Activated CD8-positive, alpha-beta T cell treated with anti-CD3 and anti-CD28 coated beads for 36 hours (primary cell): ENCODE measurements around the gene KLRD1. TPM values are rescaled to one million over a fixed set of nuclear protein-coding genes. Genes with fewer than 3 reads are reported as not detected.
"Not testable (repeated sequence)": the region's sequence is repeated elsewhere in the genome, so short reads cannot be mapped to it uniquely, and the experiment has no call there.

Experiments used
- ATAC-seq: fragments of 200-7000 bp; cut with Tn5 transposase; one replicate; pipeline ENCODE4 v1.10.0; 2021; ENCODE audit warnings: mild to moderate bottlenecking, moderate library complexity
- CTCF ChIA-PET: fragments of 350-600 bp; sonication (Branson Sonifier 250); formaldehyde crosslinking; loops from one replicate; lab custom pipeline; 2021; ENCODE audit warnings: antibody characterized with exemption; lab: Charles Lee
- POLR2A ChIA-PET: fragments of 350-600 bp; sonication (Branson Sonifier 250); formaldehyde crosslinking; loops from one replicate; lab custom pipeline; 2021; ENCODE audit warnings: antibody characterized with exemption; lab: Charles Lee
- DNase-seq: peaks from one replicate; pipeline ENCODE4 v3.0.0-alpha.2; 2020
- H3K27ac Mint-ChIP-seq: one replicate; pipeline ENCODE4 v1.8.0; 2021; ENCODE audit warnings: mild to moderate bottlenecking, mixed read lengths
- H3K27me3 Mint-ChIP-seq: one replicate; pipeline ENCODE4 v1.8.0; 2021; ENCODE audit warnings: mixed read lengths
- H3K36me3 Mint-ChIP-seq: one replicate; pipeline ENCODE4 v1.8.0; 2021; ENCODE audit warnings: low read depth, mixed read lengths
- H3K4me1 Mint-ChIP-seq: one replicate; pipeline ENCODE4 v1.8.0; 2021; ENCODE audit warnings: low read depth, mixed read lengths
- H3K4me3 Mint-ChIP-seq: one replicate; pipeline ENCODE4 v1.8.0; 2021; ENCODE audit warnings: mild to moderate bottlenecking, moderate library complexity, mixed read lengths
- H3K9me3 Mint-ChIP-seq: one replicate; pipeline ENCODE4 v1.8.0; 2021; ENCODE audit warnings: mixed read lengths
- CTCF ChIP-seq: fragments of 200-600 bp; IDR thresholded peaks from one replicate; pipeline ENCODE4 v1.8.0; 2022; ENCODE audit warnings: antibody characterized with exemption, mild to moderate bottlenecking
- intact Hi-C: fragments of 100-400 bp; cut with micrococcal nuclease; formaldehyde crosslinking; loops from one replicate; pipeline ENCODE4 v1.10.0; 2022
- total RNA-seq, 2 experiments: library from RNA; stranded (reverse); gene quantifications; one replicate each; pipeline ENCODE4 v1.2.3, GENCODE V29; 2021

Gene KLRD1
- total RNA-seq, 2 experiments from 2014 or later = 6.9 to 10.8 TPM

DNA sequence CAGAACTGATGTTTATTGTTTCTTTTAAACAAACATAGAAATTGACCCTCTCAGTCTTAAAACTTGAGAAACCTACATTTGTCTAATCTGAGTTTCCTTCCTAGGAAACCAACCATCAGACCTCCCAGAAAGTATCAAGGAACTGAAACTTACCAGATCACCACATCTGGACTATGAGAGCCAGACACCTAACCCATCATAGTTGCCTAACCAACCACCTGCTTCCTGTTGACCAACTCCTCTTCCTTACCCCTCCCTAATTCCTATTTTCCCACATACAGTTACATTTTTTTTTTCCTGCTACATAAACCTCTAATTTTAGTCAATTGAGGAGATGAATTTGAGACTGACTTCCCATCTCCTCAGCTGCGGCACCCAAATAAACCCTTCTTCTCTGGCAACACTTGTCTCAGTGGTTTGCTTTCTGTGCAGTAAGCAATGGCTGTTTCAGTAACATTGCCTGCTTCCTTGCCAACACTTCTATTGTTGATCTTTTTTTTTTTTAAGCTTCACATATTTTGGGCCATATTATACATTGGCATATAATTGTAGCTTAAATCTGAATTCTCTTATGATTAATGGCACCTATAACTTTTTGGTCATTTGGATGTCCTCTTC, 34.3 kb downstream of the KLRD1 start:
- Mint-ChIP-seq H3K4me1 (peaks cover 6% of the 10 kb centered on the region), H3K4me3 (no peak overlapping the region), H3K9me3 (peaks cover 17% of the 10 kb centered on the region), H3K36me3 (peaks cover 6% of the 10 kb centered on the region), H3K27ac (no peak overlapping the region), H3K27me3 (no peaks in the 10 kb centered on the region)
- TF ChIP-seq CTCF = no peak
- CTCF ChIA-PET = interaction anchor here (1.3 kb wide), 1 partner anchor 11 kb away, joined by 3 read pairs; no protein-coding TSS in a partner anchor
- ATAC-seq = no peak
- intact Hi-C loops = no loop called here
- POLR2A ChIA-PET = interaction anchor here (1.4 kb wide), 1 partner anchor 20 kb away, joined by 3 read pairs; no protein-coding TSS in a partner anchor
- DNase-seq = no peak

DNA sequence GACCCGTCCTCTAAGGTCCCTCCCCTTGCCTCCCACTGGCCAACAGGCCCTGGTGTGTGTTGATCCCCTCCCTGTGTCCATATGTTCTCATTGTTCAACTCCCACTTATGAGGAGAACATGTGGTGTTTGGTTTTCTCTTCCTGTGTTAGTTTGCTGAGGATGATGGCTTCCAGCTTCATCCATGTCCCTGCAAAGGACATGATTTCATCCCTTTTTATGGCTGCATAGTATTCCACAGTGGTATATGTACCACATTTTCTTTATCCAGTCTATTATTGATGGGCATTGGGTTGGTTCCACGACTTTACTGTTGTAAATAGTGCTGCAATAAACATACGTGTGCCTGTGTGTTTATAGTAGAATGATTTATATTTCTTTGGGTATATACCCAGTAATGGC, 43.8 kb downstream of the KLRD1 start:
- H3K4me3 Mint-ChIP-seq, H3K27ac Mint-ChIP-seq, CTCF ChIA-PET, H3K27me3 Mint-ChIP-seq, H3K4me1 Mint-ChIP-seq, POLR2A ChIA-PET, ATAC-seq, DNase-seq, intact Hi-C loops: not testable (repeated sequence)
- Mint-ChIP-seq H3K36me3 (peaks cover 15% of the 10 kb centered on the region), H3K9me3 (peaks cover 33% of the 10 kb centered on the region)

GRCh38 chr12:10354071-10354470, 46.4 kb downstream of the KLRD1 start:
- H3K27me3 Mint-ChIP-seq = no peaks in the 10 kb centered on the region
- ATAC-seq = no peak
- intact Hi-C loops = no loop called here
- CTCF ChIA-PET = no interaction called here
- H3K27ac Mint-ChIP-seq = no peak overlapping the region
- POLR2A ChIA-PET = no interaction called here
- peaks cover 31% of the 10 kb centered on the region for H3K9me3 Mint-ChIP-seq
- H3K4me3 Mint-ChIP-seq = no peak overlapping the region
- DNase-seq = no peak
- peaks cover 27% of the 10 kb centered on the region for H3K36me3 Mint-ChIP-seq
- H3K4me1 Mint-ChIP-seq = peaks cover 9% of the 10 kb centered on the region
- no peak for TF ChIP-seq CTCF

GRCh38 chr12:10354502-10354901, 46.8 kb downstream of the KLRD1 start:
- Mint-ChIP-seq H3K9me3 (peaks cover 31% of the 10 kb centered on the region), H3K36me3 (peaks cover 30% of the 10 kb centered on the region), H3K4me1 (peaks cover 13% of the 10 kb centered on the region), H3K4me3 (no peak overlapping the region), H3K27ac (no peak overlapping the region), H3K27me3 (no peaks in the 10 kb centered on the region)
- CTCF ChIA-PET = interaction anchor here (1.0 kb wide), 1 partner anchor 207 kb away, joined by 3 read pairs; no protein-coding TSS in a partner anchor
- POLR2A ChIA-PET = interaction anchor here (0.6 kb wide), 1 partner anchor 12 kb away, joined by 3 read pairs; no protein-coding TSS in a partner anchor
- intact Hi-C loops = no loop called here
- DNase-seq (no peak), ATAC-seq (no peak)
- TF ChIP-seq CTCF = no peak

GRCh38 chr12:10358131-10358530, 50.5 kb downstream of the KLRD1 start:
- no peaks in the 10 kb centered on the region for H3K27me3 Mint-ChIP-seq
- no peak for DNase-seq
- peaks cover 33% of the 10 kb centered on the region for H3K4me1 Mint-ChIP-seq
- POLR2A ChIA-PET = interaction anchor here (1.4 kb wide), 1 partner anchor 255 kb away, joined by 4 read pairs; the partner anchor contains the start of gene MAGOHB
- H3K9me3 Mint-ChIP-seq = peaks cover 11% of the 10 kb centered on the region
- CTCF ChIA-PET = interaction anchor here (1.7 kb wide), 1 partner anchor 9 kb away, joined by 6 read pairs; no protein-coding TSS in a partner anchor
- H3K27ac Mint-ChIP-seq = no peak overlapping the region
- no peak for TF ChIP-seq CTCF
- no peak for ATAC-seq
- intact Hi-C loops = no loop called here
- H3K4me3 Mint-ChIP-seq = no peak overlapping the region
- peaks cover 50% of the 10 kb centered on the region for H3K36me3 Mint-ChIP-seq
